OCI-LY7 (cell line): ENCODE results near the gene BRAF. TPM values are rescaled to one million over a fixed set of nuclear protein-coding genes. Genes with fewer than 3 reads are reported as not detected.

Experiments used
- BruUV-seq: library from RNA; stranded (reverse); fragments of 400-500 nt; replicated peaks from 2 replicates; lab custom pipeline; 2021; lab: Mats Ljungman, UMichigan
- CTCF ChIA-PET: fragments of 300-600 bp; sonication (Branson Sonifier 250); formaldehyde crosslinking; loops from one replicate; lab custom pipeline; 2022; ENCODE audit warnings: antibody characterized with exemption; ENCODE audit not compliant: unreplicated experiment; lab: Charles Lee
- POLR2A ChIA-PET: fragments of 300-600 bp; sonication (Branson Sonifier 250); formaldehyde crosslinking; loops from one replicate; lab custom pipeline; 2022; ENCODE audit warnings: antibody characterized with exemption; lab: Charles Lee
- DNase-seq: peaks from one replicate; pipeline ENCODE4 v3.0.0-alpha.2; 2015; ENCODE audit warnings: low spot score
- H2AFZ ChIP-seq: fragments of 200-600 bp; sonication (generic), shearing (Covaris generic); 2 replicates; pipeline ENCODE4 v1.6.1; 2014; ENCODE audit warnings: mild to moderate bottlenecking, antibody characterized with exemption, low read length, moderate library complexity
- H3K27ac ChIP-seq: fragments of 200-600 bp; sonication (generic); 2 replicates; pipeline ENCODE4 v1.5.1; 2014; ENCODE audit warnings: mixed run types, low read depth, mild to moderate bottlenecking, moderate library complexity, low read length, inconsistent platforms; ENCODE audit not compliant: poor library complexity, severe bottlenecking
- H3K36me3 ChIP-seq: fragments of 200-600 bp; sonication (generic); 2 replicates; pipeline ENCODE4 v1.6.1; 2014; ENCODE audit warnings: mild to moderate bottlenecking, antibody characterized with exemption, low read length, moderate library complexity, mixed read lengths; ENCODE audit not compliant: insufficient read depth
- H3K4me1 ChIP-seq: fragments of 200-600 bp; sonication (generic); 2 replicates; pipeline ENCODE4 v1.5.1; 2014; ENCODE audit warnings: mild to moderate bottlenecking, low read length; ENCODE audit not compliant: insufficient read depth, poor library complexity, severe bottlenecking
- H3K4me2 ChIP-seq: fragments of 200-600 bp; sonication (generic); 2 replicates; pipeline ENCODE4 v1.6.1; 2014; ENCODE audit warnings: mild to moderate bottlenecking, low read length
- H3K4me3 ChIP-seq: fragments of 200-600 bp; sonication (generic); 2 replicates; pipeline ENCODE4 v1.5.1; 2014; ENCODE audit warnings: mild to moderate bottlenecking, low read depth, low read length; ENCODE audit not compliant: poor library complexity, severe bottlenecking
- H3K79me2 ChIP-seq: fragments of 200-600 bp; sonication (generic); 2 replicates; pipeline ENCODE4 v1.6.1; 2016; ENCODE audit warnings: low read depth, mild to moderate bottlenecking, low read length, moderate library complexity, mixed read lengths; ENCODE audit not compliant: insufficient read depth
- H3K9me2 ChIP-seq: fragments of 200-600 bp; sonication (generic); 2 replicates; pipeline ENCODE4 v1.6.1; 2016; ENCODE audit warnings: mild to moderate bottlenecking, low read length, mixed read lengths; ENCODE audit not compliant: insufficient read depth
- H3K9me3 ChIP-seq: fragments of 200-600 bp; sonication (generic); 2 replicates; pipeline ENCODE4 v1.6.1; 2014; ENCODE audit warnings: mild to moderate bottlenecking, mixed run types, low read length, mixed read lengths
- H4K20me1 ChIP-seq: fragments of 200-600 bp; sonication (generic); 2 replicates; pipeline ENCODE4 v1.6.1; 2014; ENCODE audit warnings: mild to moderate bottlenecking, antibody characterized with exemption, low read length, moderate library complexity, mixed read lengths; ENCODE audit not compliant: insufficient read depth
- EZH2phosphoT487 ChIP-seq: fragments of 200-600 bp; sonication (generic); IDR thresholded peaks from 2 replicates; pipeline ENCODE4 v1.6.1; 2018; ENCODE audit warnings: low read depth, borderline replicate concordance, mild to moderate bottlenecking, mixed run types, antibody characterized with exemption, low read length, moderate library complexity, mixed read lengths
- intact Hi-C: fragments of 100-400 bp; cut with micrococcal nuclease; formaldehyde crosslinking; loops from one replicate; pipeline ENCODE4 v1.10.0; 2022; ENCODE audit not compliant: unreplicated experiment
- total RNA-seq, 2 experiments: library from RNA; depleted of rRNA in 1 of 2; stranded (reverse); fragments of >200 nt in 1 of 2; shearing (Covaris generic) in 1 of 2; gene quantifications; 2 replicates each; pipeline ENCODE4 v1.2.3, GENCODE V29; 2014 to 2022
- TF ChIP-seq, protein P1 (sequence below): fragments of 200-600 bp; sonication (generic); conservative IDR thresholded peaks from 2 replicates; pipeline ENCODE4 v1.5.1; 2014; ENCODE audit warnings: mild to moderate bottlenecking, antibody characterized with exemption, low read length, moderate library complexity, mixed read lengths

BRAF gene
- total RNA-seq, 2 experiments from 2014 or later: 17.1 to 41.6 TPM

GRCh38 chr7:140702774-140703173 is 222.0 kb downstream of the BRAF start:
- Histone ChIP-seq H3K4me1 (peaks cover 9% of the 10 kb centered on the region), H3K9me3 (no peaks in the 10 kb centered on the region), H4K20me1 (peaks cover 2% of the 10 kb centered on the region; the same call in 1 of the 2 replicates), H3K79me2 (peaks cover 48% of the 10 kb centered on the region), H3K4me2 (no peak overlapping the region), H3K36me3 (peaks cover 80% of the 10 kb centered on the region), H3K4me3 (no peak overlapping the region), H3K9me2 (no peaks in the 10 kb centered on the region), H3K27ac (no peak overlapping the region), H2AFZ (no peak overlapping the region)
- POLR2A ChIA-PET: interaction anchor here (0.6 to 1.2 kb wide), 5 partner anchors 20 to 303 kb away, joined by 3 to 4 read pairs (median 3); no protein-coding TSS in a partner anchor
- DNase-seq: no peak
- CTCF ChIA-PET: interaction anchor here (0.5 to 1.2 kb wide), 2 partner anchors 28 to 312 kb away, joined by 3 to 5 read pairs; partner anchors contain the start of gene MRPS33
- TF ChIP-seq, protein P1, sequence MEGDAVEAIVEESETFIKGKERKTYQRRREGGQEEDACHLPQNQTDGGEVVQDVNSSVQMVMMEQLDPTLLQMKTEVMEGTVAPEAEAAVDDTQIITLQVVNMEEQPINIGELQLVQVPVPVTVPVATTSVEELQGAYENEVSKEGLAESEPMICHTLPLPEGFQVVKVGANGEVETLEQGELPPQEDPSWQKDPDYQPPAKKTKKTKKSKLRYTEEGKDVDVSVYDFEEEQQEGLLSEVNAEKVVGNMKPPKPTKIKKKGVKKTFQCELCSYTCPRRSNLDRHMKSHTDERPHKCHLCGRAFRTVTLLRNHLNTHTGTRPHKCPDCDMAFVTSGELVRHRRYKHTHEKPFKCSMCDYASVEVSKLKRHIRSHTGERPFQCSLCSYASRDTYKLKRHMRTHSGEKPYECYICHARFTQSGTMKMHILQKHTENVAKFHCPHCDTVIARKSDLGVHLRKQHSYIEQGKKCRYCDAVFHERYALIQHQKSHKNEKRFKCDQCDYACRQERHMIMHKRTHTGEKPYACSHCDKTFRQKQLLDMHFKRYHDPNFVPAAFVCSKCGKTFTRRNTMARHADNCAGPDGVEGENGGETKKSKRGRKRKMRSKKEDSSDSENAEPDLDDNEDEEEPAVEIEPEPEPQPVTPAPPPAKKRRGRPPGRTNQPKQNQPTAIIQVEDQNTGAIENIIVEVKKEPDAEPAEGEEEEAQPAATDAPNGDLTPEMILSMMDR: no peak
- no peak for TF ChIP-seq EZH2phosphoT487
- BruUV-seq: no TSS peak
- intact Hi-C loops: no loop called here

- intact Hi-C loops: loop anchor here (5.0 kb wide), 1 partner anchor 1039 kb away; the partner anchor contains the start of gene SSBP1
- ChIA-PET CTCF (no interaction called here), POLR2A (no interaction called here)
- no peak for DNase-seq
- peaks cover 69% of the 10 kb centered on the region for H3K36me3 ChIP-seq
- TF ChIP-seq, protein P1: no peak
- no peak for TF ChIP-seq EZH2phosphoT487
- no peak overlapping the region for H3K27ac ChIP-seq
- H2AFZ ChIP-seq: no peak overlapping the region
- H3K4me1 ChIP-seq: peaks cover 21% of the 10 kb centered on the region
- H3K4me2 ChIP-seq: peak overlapping the region; percentile 89
- BruUV-seq: no TSS peak
- peak overlapping the region; percentile 77 for H3K4me3 ChIP-seq
- H3K9me3 ChIP-seq: no peaks in the 10 kb centered on the region
- peaks cover 5% of the 10 kb centered on the region; the same call in 1 of the 2 replicates for H4K20me1 ChIP-seq
- H3K9me2 ChIP-seq: no peaks in the 10 kb centered on the region
- H3K79me2 ChIP-seq: peaks cover 54% of the 10 kb centered on the region
Measured at GRCh38 chr7:140698477-140698876, 226.3 kb downstream of the BRAF start.

GRCh38 chr7:140697447-140698143 is 227.1 kb downstream of the BRAF start:
- intact Hi-C loops: loop anchor here (5.0 kb wide), 1 partner anchor 1040 kb away; the partner anchor contains the start of gene SSBP1
- H3K4me2 ChIP-seq: peak overlapping the region; percentile 89
- H3K79me2 ChIP-seq: peaks cover 52% of the 10 kb centered on the region
- H3K36me3 ChIP-seq: peaks cover 69% of the 10 kb centered on the region
- no peak for TF ChIP-seq EZH2phosphoT487
- TF ChIP-seq, protein P1: 0 out of 2 replicates have a peak, but pooled peaks have one; percentile 10
- no peak for DNase-seq
- no TSS peak for BruUV-seq
- H4K20me1 ChIP-seq: peaks cover 5% of the 10 kb centered on the region; the same call in 1 of the 2 replicates
- H3K9me2 ChIP-seq: no peaks in the 10 kb centered on the region
- no peaks in the 10 kb centered on the region for H3K9me3 ChIP-seq
- peak overlapping the region; percentile 77 for H3K4me3 ChIP-seq
- peak overlapping the region; percentile 66 for H3K27ac ChIP-seq
- H2AFZ ChIP-seq: peak overlapping the region; percentile 62; the same call in 1 of the 2 replicates
- ChIA-PET CTCF (no interaction called here), POLR2A (interaction anchor here (0.9 kb wide), 2 partner anchors 23 to 317 kb away, joined by 4 to 5 read pairs; partner anchors contain the start of gene MRPS33)
- H3K4me1 ChIP-seq: peaks cover 21% of the 10 kb centered on the region
